Measurements from ENCODE around the gene MACROD2.

DNA sequence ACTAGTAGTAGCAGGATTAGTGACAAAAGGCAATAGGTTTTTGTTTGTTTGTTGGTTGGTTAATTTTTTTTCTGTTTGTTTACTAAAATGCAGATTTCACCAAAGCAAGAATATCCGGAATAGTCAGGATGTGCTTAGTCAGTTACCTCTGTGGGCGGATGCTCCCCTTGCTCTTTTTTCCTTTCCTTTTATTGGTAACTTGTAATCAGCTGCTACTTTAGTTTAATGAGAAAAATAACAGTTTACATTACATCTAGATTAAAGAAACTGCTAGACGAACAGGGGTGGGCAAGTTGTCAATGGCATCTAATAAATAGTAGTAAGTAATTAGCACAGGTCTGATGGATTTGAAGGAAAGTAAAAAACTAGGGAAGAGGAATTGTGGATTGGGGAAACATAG is 989.0 kb downstream of the MACROD2 start:
- TF ChIP-seq EZH2 (IDR thresholded peaks at IDR 0.05; ENCODE audit: borderline replicate concordance, insufficient read depth, low read depth, low read length, poor library complexity, severe bottlenecking), result no peak
- TF ChIP-seq CTCF (IDR thresholded peaks at IDR 0.05), result no peak
